Measurements from ENCODE around the gene KDM4B. TPM values are rescaled to one million over a fixed set of nuclear protein-coding genes. Genes with fewer than 3 reads are reported as not detected.
"Not testable (repeated sequence)": the region's sequence is repeated elsewhere in the genome, so short reads cannot be mapped to it uniquely, and the experiment has no call there.

The KDM4B gene
- total RNA-seq, 4 donors from 2014 or later: 28.7 to 75.1 (median 46.1) TPM

DNA sequence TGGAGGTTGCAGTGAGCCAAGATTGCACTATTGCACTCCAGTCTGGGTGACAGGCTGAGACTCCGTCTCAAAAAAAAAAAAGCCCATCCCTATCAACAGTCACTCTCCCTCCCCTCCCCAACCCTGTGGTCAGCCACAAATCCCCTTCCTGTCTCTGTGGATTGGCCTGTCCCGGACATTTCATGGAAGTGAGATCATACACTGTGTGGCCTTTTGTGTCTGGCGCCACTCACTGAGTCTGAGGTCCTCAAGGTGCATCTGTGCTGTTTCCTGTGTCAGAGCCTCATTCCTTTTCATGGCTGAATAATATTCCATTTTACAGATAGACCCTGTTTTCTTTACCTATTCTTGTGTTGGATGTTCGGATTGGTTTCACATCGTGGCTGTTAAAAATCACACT is 222.2 kb downstream of the KDM4B start:
- no peak overlapping the region for H3K4me3 ChIP-seq
- no peaks in the 10 kb centered on the region for H3K9me3 ChIP-seq
- no peaks in the 10 kb centered on the region for H3K4me1 ChIP-seq
- TF ChIP-seq POLR2A (IDR thresholded peaks at IDR 0.05): no peak
- TF ChIP-seq, protein P1, sequence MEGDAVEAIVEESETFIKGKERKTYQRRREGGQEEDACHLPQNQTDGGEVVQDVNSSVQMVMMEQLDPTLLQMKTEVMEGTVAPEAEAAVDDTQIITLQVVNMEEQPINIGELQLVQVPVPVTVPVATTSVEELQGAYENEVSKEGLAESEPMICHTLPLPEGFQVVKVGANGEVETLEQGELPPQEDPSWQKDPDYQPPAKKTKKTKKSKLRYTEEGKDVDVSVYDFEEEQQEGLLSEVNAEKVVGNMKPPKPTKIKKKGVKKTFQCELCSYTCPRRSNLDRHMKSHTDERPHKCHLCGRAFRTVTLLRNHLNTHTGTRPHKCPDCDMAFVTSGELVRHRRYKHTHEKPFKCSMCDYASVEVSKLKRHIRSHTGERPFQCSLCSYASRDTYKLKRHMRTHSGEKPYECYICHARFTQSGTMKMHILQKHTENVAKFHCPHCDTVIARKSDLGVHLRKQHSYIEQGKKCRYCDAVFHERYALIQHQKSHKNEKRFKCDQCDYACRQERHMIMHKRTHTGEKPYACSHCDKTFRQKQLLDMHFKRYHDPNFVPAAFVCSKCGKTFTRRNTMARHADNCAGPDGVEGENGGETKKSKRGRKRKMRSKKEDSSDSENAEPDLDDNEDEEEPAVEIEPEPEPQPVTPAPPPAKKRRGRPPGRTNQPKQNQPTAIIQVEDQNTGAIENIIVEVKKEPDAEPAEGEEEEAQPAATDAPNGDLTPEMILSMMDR (IDR thresholded peaks at IDR 0.05): no peak
- no peaks in the 10 kb centered on the region for H3K27me3 ChIP-seq
- no peaks in the 10 kb centered on the region for H3K36me3 ChIP-seq
- DNase-seq: no peak
- H3K27ac ChIP-seq: no peak overlapping the region

DNA sequence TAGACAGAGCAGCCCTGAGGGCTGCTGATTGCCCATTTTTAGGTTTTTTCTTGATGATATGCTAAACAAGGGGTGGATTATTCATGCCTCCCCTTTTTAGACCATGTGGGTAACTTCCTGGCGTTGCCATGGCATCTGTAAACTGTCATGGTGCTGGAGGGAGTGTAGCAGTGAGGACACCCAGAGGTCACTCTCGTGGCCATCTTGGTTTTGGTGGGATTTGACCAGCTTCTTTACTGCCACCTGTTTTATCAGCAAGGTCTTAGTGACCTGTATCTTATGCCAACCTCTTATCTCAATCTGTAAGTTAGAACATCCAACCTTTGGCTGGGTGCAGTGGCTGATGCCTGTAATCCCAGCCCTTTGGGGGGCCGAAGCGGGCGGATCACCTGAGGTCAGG is 223.7 kb downstream of the KDM4B start:
- TF ChIP-seq, protein P1 (IDR thresholded peaks at IDR 0.05): no peak
- TF ChIP-seq POLR2A (IDR thresholded peaks at IDR 0.05): no peak
- no peaks in the 10 kb centered on the region for H3K36me3 ChIP-seq
- no peak overlapping the region for H3K4me3 ChIP-seq
- no peaks in the 10 kb centered on the region for H3K4me1 ChIP-seq
- no peaks in the 10 kb centered on the region for H3K9me3 ChIP-seq
- no peaks in the 10 kb centered on the region for H3K27me3 ChIP-seq
- DNase-seq: no peak
- H3K27ac ChIP-seq: no peak overlapping the region

DNA sequence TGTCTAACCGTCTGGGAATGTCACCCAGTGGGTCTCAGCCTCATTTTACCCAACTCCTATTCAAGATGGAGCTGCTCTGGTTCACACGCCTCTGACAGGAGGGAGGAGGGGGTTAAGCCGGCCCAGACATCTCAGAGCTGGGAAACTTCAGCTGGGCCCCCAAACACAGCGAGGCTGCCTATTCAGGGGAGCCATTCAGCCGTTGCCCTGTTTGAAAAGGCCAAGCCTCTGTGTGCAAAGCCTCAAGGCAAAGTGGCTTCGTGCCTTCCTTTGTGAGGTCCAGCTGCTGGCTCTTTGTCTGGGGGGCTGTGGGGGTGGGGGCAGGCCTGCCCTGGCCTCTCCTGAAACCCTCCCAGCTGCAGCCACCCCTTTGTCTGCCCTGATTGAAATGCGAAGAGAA is 224.3 kb downstream of the KDM4B start:
- Histone ChIP-seq H3K36me3 (no peaks in the 10 kb centered on the region), H3K27me3 (no peaks in the 10 kb centered on the region), H3K4me1 (no peaks in the 10 kb centered on the region), H3K27ac (no peak overlapping the region), H3K9me3 (no peaks in the 10 kb centered on the region), H3K4me3 (no peak overlapping the region)
- no peak for DNase-seq
- TF ChIP-seq, protein P1 (IDR thresholded peaks at IDR 0.05): no peak
- no peak for TF ChIP-seq POLR2A (IDR thresholded peaks at IDR 0.05)

DNA sequence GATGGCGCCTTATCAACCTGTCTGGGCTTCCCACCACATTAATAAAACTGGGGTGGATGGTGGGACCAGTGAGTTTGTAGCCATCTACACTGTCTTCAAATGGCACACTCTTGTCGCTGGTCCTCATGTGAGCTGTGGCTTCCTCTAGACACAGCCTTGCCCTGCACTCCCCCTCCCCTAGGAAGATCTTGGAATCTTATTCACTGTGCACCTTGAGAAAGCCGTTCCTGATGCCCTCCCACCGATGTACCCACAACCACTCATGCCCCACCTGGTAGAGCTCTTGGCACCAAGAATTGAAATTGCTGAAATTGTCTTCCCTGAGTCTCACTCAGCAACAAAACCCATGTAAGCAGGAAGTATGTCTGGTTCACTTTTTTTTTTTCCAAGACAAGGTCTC is 225.7 kb downstream of the KDM4B start:
- H3K4me3 ChIP-seq: no peak overlapping the region
- no peaks in the 10 kb centered on the region for H3K4me1 ChIP-seq
- H3K36me3 ChIP-seq: no peaks in the 10 kb centered on the region
- no peaks in the 10 kb centered on the region for H3K27me3 ChIP-seq
- no peak for DNase-seq
- TF ChIP-seq, protein P1 (IDR thresholded peaks at IDR 0.05): no peak
- no peak for TF ChIP-seq POLR2A (IDR thresholded peaks at IDR 0.05)
- no peak overlapping the region for H3K27ac ChIP-seq
- no peaks in the 10 kb centered on the region for H3K9me3 ChIP-seq

DNA sequence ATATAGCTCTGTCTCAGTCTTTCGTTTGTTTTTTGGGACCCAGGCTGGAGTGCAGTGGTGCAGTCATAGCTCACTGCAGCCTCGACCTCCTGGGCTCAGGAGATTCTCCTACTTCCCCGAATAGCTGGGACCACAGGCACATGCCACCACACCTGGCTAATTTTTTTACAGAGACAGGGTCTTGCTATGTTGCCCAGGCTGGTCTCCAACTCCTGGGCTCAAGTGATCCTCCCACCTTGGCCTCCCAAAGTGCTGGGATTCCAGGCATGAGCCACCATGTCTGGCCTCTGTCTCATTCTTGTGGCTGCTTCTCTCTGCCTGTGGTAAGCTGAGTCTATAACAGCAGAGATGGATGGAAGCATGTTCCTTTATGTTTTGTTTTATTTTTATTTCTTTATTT is 226.7 kb downstream of the KDM4B start:
- H3K27me3 ChIP-seq, H3K4me1 ChIP-seq, DNase-seq, H3K4me3 ChIP-seq, H3K36me3 ChIP-seq, H3K9me3 ChIP-seq, H3K27ac ChIP-seq: not testable (repeated sequence)

DNA sequence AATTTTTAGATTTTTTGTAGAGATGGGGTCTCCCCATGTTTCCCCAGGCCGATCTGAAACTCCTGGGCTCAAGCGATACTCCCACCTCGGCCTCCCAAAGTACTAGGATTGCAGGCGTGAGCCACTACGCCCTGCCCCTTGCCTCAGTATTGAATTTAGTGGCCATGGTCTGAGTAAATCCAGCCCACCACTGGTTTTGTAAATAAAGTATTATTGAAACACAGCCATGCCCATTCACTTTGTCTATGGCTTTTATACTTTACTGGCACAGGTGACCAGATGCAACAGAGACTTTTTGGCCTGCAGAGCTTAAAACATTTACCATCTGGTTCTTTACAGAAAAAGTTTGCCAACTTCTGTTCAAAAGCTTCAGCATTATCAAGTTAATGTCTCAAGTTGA is 227.9 kb downstream of the KDM4B start:
- Histone ChIP-seq H3K27ac (no peak overlapping the region), H3K9me3 (peaks cover 0 to 8% (median 0%) of the 10 kb centered on the region in 4 donors), H3K4me1 (no peaks in the 10 kb centered on the region), H3K36me3 (no peaks in the 10 kb centered on the region), H3K4me3 (no peak overlapping the region), H3K27me3 (no peaks in the 10 kb centered on the region)
- DNase-seq: no peak
- TF ChIP-seq POLR2A (IDR thresholded peaks at IDR 0.05): no peak
- TF ChIP-seq, protein P1 (IDR thresholded peaks at IDR 0.05): no peak

Measured in Peyer's patch (tissue), 4 donors.